Measurements from ENCODE around the gene GALNT5.
"Not testable (repeated sequence)": the region's sequence is repeated elsewhere in the genome, so short reads cannot be mapped to it uniquely, and the experiment has no call there.

GALNT5 gene

DNA sequence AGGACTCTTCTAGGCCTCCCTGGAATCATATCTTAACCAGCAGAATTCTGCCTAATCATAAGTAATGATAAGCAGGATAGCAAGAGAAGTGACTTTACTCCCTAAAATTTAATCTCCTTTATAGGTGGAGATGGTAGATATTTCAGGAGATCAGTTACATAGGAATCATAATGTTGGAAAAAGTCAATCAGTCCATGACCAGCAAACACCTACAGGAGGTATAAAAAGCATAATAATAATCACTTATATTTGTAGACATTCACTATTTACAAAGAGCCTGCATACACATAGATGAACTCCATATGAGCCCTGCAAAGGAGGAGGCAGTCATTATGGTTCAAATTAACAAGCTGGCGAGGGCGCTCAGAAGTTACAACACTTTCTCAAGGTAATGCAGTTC lies 2.5 kb downstream of the GALNT5 start:
- Mint-ChIP-seq H3K4me1 (ENCODE audit: low read depth) (peaks cover 17% of the 10 kb centered on the region), H3K4me3 (no peak overlapping the region), H3K27me3 (ENCODE audit: low read depth) (no peaks in the 10 kb centered on the region), H3K36me3 (ENCODE audit: low read depth) (no peaks in the 10 kb centered on the region), H3K9me3 (no peaks in the 10 kb centered on the region), H3K27ac (no peak overlapping the region)

- H3K9me3 Mint-ChIP-seq: no peaks in the 10 kb centered on the region
- H3K36me3 Mint-ChIP-seq (ENCODE audit: low read depth): no peaks in the 10 kb centered on the region
- no peaks in the 10 kb centered on the region for H3K27me3 Mint-ChIP-seq (ENCODE audit: low read depth)
- peak overlapping the region; percentile 18 for H3K4me3 Mint-ChIP-seq
- peaks cover 17% of the 10 kb centered on the region for H3K4me1 Mint-ChIP-seq (ENCODE audit: low read depth)
- peak overlapping the region; percentile 7 for H3K27ac Mint-ChIP-seq
Measured at GRCh38 chr2:157260533-157261198, 3.2 kb downstream of the GALNT5 start.

GRCh38 chr2:157261199-157261782 lies 3.8 kb downstream of the GALNT5 start:
- Mint-ChIP-seq H3K9me3 (no peaks in the 10 kb centered on the region), H3K27ac (peak overlapping the region; percentile 7), H3K36me3 (ENCODE audit: low read depth) (no peaks in the 10 kb centered on the region), H3K27me3 (ENCODE audit: low read depth) (peaks cover 1% of the 10 kb centered on the region), H3K4me1 (ENCODE audit: low read depth) (peaks cover 17% of the 10 kb centered on the region), H3K4me3 (peak overlapping the region; percentile 18)

GRCh38 chr2:157262248-157262647 lies 4.7 kb downstream of the GALNT5 start:
- Mint-ChIP-seq H3K4me1 (ENCODE audit: low read depth) (peaks cover 15% of the 10 kb centered on the region), H3K27me3 (ENCODE audit: low read depth) (peaks cover 3% of the 10 kb centered on the region), H3K27ac (no peak overlapping the region), H3K9me3 (no peaks in the 10 kb centered on the region), H3K4me3 (no peak overlapping the region), H3K36me3 (ENCODE audit: low read depth) (no peaks in the 10 kb centered on the region)

DNA sequence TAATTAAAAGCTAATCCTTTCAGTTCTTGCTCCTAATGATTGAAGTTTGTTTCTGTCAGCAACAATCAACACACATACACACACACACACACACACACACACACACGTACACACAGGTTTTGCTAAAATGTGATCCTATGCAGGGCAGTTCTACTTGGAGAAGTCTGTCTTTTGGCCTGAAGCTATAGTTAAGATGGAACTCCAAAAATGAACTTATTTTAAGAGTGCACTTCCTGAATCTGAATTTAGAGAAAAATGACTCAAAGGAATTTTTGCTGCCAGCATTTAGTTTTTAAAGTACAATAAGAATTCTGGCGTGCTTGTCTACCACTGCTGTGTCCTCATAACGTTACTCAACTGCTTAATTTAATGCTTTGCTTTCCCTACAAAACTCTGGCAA lies 6.6 kb downstream of the GALNT5 start:
- peaks cover 3% of the 10 kb centered on the region for H3K27me3 Mint-ChIP-seq (ENCODE audit: low read depth)
- H3K27ac Mint-ChIP-seq: no peak overlapping the region
- H3K9me3 Mint-ChIP-seq: no peaks in the 10 kb centered on the region
- H3K4me3 Mint-ChIP-seq: no peak overlapping the region
- peaks cover 15% of the 10 kb centered on the region for H3K4me1 Mint-ChIP-seq (ENCODE audit: low read depth)
- H3K36me3 Mint-ChIP-seq (ENCODE audit: low read depth): no peaks in the 10 kb centered on the region

DNA sequence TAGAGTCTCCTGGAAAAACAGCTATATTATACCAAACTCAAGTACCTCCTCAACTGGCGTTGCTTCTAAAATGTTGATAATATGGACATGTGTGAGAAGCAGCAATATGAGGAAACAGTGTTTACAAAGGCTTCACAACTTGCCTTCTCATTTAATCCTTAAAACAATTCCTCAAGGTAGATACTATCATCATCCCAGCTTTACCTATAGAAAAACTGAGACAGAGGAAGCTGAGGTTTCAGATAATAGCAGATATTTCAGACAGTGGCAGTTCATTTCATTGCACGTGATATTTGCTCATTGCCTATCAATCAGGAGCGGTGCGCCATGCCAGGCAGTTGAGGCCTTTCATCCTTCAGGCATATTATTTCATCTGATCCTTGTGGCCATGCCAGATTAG lies 8.3 kb downstream of the GALNT5 start:
- no peaks in the 10 kb centered on the region for H3K9me3 Mint-ChIP-seq
- no peak overlapping the region for H3K27ac Mint-ChIP-seq

DNA sequence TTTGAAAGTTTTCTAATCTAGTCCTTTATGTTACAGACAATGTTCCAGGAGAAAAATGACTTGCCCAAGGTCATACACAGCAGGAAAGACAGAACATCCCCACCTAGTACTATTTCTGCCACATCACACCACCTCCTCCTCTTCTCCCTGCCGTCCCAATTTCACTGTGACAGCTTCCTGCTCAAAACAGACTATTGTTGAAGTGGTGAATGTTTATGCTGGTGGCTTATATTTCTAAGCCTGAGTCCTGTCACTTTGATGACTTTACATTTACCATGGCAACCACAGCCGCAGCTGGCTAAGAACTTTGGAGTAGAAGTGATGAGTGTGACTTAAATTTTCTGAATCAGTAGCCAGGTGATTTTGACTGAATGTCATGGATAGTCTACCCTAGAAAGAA lies 10.0 kb downstream of the GALNT5 start:
- Mint-ChIP-seq H3K36me3 (ENCODE audit: low read depth) (no peaks in the 10 kb centered on the region), H3K27ac (no peak overlapping the region), H3K4me1 (ENCODE audit: low read depth) (peaks cover 13% of the 10 kb centered on the region), H3K27me3 (ENCODE audit: low read depth) (peaks cover 3% of the 10 kb centered on the region), H3K9me3 (no peaks in the 10 kb centered on the region), H3K4me3 (no peak overlapping the region)

More for the DNA sequence above, 8.3 kb downstream of the GALNT5 start:
- H3K27me3 Mint-ChIP-seq (ENCODE audit: low read depth): peaks cover 3% of the 10 kb centered on the region
- H3K4me1 Mint-ChIP-seq (ENCODE audit: low read depth): peaks cover 15% of the 10 kb centered on the region
- no peaks in the 10 kb centered on the region for H3K36me3 Mint-ChIP-seq (ENCODE audit: low read depth)
- H3K4me3 Mint-ChIP-seq: no peak overlapping the region

GRCh38 chr2:157269060-157269459 lies 11.6 kb downstream of the GALNT5 start:
- Mint-ChIP-seq H3K4me1 (ENCODE audit: low read depth) (peaks cover 9% of the 10 kb centered on the region), H3K9me3 (no peaks in the 10 kb centered on the region), H3K27ac (no peak overlapping the region), H3K27me3 (ENCODE audit: low read depth) (peaks cover 3% of the 10 kb centered on the region), H3K36me3 (ENCODE audit: low read depth) (no peaks in the 10 kb centered on the region), H3K4me3 (no peak overlapping the region)

- H3K36me3 Mint-ChIP-seq (ENCODE audit: low read depth): no peaks in the 10 kb centered on the region
- H3K9me3 Mint-ChIP-seq: no peaks in the 10 kb centered on the region
- H3K4me1 Mint-ChIP-seq (ENCODE audit: low read depth): peaks cover 9% of the 10 kb centered on the region
- H3K27ac Mint-ChIP-seq: no peak overlapping the region
- H3K27me3 Mint-ChIP-seq (ENCODE audit: low read depth): peaks cover 3% of the 10 kb centered on the region
- H3K4me3 Mint-ChIP-seq: no peak overlapping the region
Measured at GRCh38 chr2:157269922-157270321, 12.4 kb downstream of the GALNT5 start.

DNA sequence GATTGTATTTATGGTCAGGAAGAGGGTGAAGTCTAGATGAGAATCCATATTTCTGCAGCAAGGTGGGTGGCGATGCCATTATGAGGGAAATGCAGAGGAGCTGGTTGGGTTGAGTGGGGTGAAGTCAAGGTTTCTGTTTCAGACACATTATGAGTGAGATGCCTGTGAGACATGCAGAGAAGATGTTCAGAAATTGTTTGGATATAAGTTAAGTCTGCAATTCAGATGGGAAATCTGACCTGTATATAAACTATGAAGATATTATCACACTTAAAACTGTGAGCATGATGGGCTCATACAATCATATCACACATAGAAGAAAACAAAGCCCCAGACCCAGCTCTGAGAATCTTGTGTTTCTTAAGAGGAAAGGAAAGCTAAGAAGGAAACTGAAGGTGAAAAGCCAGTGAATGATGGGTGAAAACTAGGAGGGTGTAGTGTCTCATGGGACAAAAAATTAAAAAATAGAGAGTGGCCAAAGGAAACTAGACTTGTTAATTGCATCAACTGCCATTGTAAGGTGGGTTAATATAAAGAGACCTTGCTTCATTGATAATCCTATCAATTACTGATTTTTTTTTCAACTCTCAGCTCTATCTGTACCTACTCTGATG lies 14.2 kb downstream of the GALNT5 start:
- H3K4me1 Mint-ChIP-seq (ENCODE audit: low read depth): peaks cover 9% of the 10 kb centered on the region
- H3K4me3 Mint-ChIP-seq: no peak overlapping the region
- H3K36me3 Mint-ChIP-seq (ENCODE audit: low read depth): no peaks in the 10 kb centered on the region
- peaks cover under 1% of the 10 kb centered on the region for H3K27me3 Mint-ChIP-seq (ENCODE audit: low read depth)
- H3K27ac Mint-ChIP-seq: peak overlapping the region; percentile 22
- H3K9me3 Mint-ChIP-seq: no peaks in the 10 kb centered on the region

GRCh38 chr2:157279311-157279710 lies 21.8 kb downstream of the GALNT5 start:
- peaks cover 25% of the 10 kb centered on the region for H3K27me3 Mint-ChIP-seq (ENCODE audit: low read depth)
- not testable (repeated sequence) for H3K36me3 Mint-ChIP-seq (ENCODE audit: low read depth); H3K4me1 Mint-ChIP-seq (ENCODE audit: low read depth); H3K9me3 Mint-ChIP-seq; H3K27ac Mint-ChIP-seq; H3K4me3 Mint-ChIP-seq

DNA sequence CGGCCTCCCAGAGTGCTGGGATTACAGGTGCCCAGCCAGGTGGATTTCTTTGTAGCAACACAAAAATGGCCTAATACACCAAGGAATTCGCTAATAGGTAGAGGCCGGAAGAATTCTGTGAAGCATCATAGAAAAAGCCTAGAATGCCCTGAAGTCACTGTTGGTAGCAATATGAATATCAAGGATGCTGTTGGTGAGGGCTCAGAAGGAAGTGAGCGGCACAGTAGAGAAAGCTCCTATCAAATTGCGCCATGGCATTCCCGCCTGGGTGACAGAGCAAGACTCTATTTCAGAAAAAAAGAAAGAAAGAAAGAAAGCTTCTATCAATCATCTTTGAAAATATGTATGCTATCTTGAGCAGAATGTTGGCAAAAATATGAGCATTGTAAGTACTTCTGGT lies 23.8 kb downstream of the GALNT5 start:
- Mint-ChIP-seq H3K36me3 (ENCODE audit: low read depth) (no peaks in the 10 kb centered on the region), H3K4me1 (ENCODE audit: low read depth) (peaks cover 3% of the 10 kb centered on the region), H3K4me3 (no peak overlapping the region), H3K9me3 (peaks cover 3% of the 10 kb centered on the region), H3K27ac (no peak overlapping the region), H3K27me3 (ENCODE audit: low read depth) (peaks cover 27% of the 10 kb centered on the region)

- Mint-ChIP-seq H3K27ac (no peak overlapping the region), H3K36me3 (ENCODE audit: low read depth) (no peaks in the 10 kb centered on the region), H3K9me3 (no peaks in the 10 kb centered on the region), H3K27me3 (ENCODE audit: low read depth) (peaks cover 19% of the 10 kb centered on the region), H3K4me3 (no peak overlapping the region), H3K4me1 (ENCODE audit: low read depth) (peaks cover 3% of the 10 kb centered on the region)
Measured at GRCh38 chr2:157283468-157283867, 26.0 kb downstream of the GALNT5 start.

DNA sequence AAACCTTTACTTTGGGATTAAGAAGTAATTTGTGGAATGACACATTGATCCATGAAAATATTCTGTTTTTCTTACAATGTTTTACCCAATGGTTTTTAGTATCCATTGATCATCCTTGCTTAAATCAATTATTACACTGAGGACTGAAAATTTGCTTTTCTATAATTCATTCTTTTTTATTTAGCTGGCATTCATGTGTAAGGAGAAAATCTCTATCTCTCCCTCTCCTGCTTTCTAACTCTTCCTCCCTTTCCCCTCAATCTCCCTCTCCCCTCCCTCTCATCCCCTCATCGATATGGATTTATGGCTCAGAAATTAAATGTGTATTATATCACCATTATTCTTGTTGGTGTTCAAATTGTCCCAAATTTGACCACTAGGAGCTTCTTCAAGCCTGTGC lies 29.7 kb downstream of the GALNT5 start:
- Mint-ChIP-seq H3K36me3 (ENCODE audit: low read depth) (no peaks in the 10 kb centered on the region), H3K4me1 (ENCODE audit: low read depth) (no peaks in the 10 kb centered on the region), H3K4me3 (no peak overlapping the region), H3K27ac (no peak overlapping the region), H3K27me3 (ENCODE audit: low read depth) (peaks cover 15% of the 10 kb centered on the region), H3K9me3 (no peaks in the 10 kb centered on the region)

GRCh38 chr2:157290525-157290924 lies 33.0 kb downstream of the GALNT5 start:
- Mint-ChIP-seq H3K27me3 (ENCODE audit: low read depth) (peaks cover 11% of the 10 kb centered on the region), H3K27ac (no peak overlapping the region), H3K4me1 (ENCODE audit: low read depth) (peaks cover 4% of the 10 kb centered on the region), H3K4me3 (no peak overlapping the region), H3K9me3 (no peaks in the 10 kb centered on the region), H3K36me3 (ENCODE audit: low read depth) (no peaks in the 10 kb centered on the region)
